NT2/D1 (cell line): ENCODE results near the gene KRT34.
"Not testable (repeated sequence)": the region's sequence is repeated elsewhere in the genome, so short reads cannot be mapped to it uniquely, and the experiment has no call there.

ENCODE experiments used
- YY1 ChIP-seq: IDR thresholded peaks from 2 replicates; pipeline ENCODE4 v1.6.1; 2011; ENCODE audit not compliant: insufficient read length, insufficient read depth
- ZNF274 ChIP-seq: IDR thresholded peaks from 2 replicates; pipeline ENCODE4 v1.6.1; 2011; ENCODE audit warnings: mild to moderate bottlenecking, low read depth, low read length

DNA sequence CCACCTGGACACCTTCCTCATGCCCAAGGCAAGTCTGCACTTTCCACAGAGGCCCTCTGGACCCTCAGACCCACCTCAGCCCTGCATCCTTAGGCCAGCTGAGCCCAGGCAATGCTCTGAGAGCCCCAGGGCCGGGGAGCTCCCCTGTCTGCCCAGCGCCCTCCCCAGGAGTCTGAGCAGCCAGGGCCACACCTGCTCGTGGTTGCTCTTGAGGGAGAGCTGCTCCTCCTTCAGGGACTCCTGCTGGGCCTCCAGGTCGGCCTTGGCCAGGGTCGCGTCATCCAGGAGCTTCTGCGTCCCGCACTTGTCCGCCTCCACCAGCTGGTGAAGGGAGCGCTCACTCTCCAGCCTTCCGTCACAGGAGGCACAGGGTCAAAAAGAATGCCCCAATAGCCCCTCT, 40.5 kb upstream of the KRT34 start:
- TF ChIP-seq ZNF274, YY1: not testable (repeated sequence)
